Stomach (tissue), 4 donors: ENCODE results near the gene CDCA5.

Source experiments
- CTCF ChIP-seq, 7 experiments: fragments of 450-650 bp in 4 of 7; fragments of 200-600 bp in 3 of 7; sonication (generic) in 3 of 7; IDR thresholded peaks; one replicate each; pipeline ENCODE4 v1.5.1; 2016 to 2019; ENCODE audit warnings: antibody characterized with exemption in 7 of 7, control low read depth in 2 of 7, mild to moderate bottlenecking in 1 of 7
- POLR2A ChIP-seq, 4 donors: fragments of 450-650 bp; IDR thresholded peaks; one replicate each; pipeline ENCODE4 v1.6.1; 2016; ENCODE audit warnings: antibody characterized with exemption in 4 of 4, control low read depth in 2 of 4, mild to moderate bottlenecking in 1 of 4, moderate library complexity in 1 of 4

- TF ChIP-seq CTCF (IDR thresholded peaks at IDR 0.05) (no peak), POLR2A (IDR thresholded peaks at IDR 0.05) (no peak)
Observed at GRCh38 chr11:65104628-65105027, 20.8 kb upstream of the CDCA5 start.
